Psoas muscle (tissue), 8 donors: ENCODE measurements around the gene TRIM5. TPM values are rescaled to one million over a fixed set of nuclear protein-coding genes. Genes with fewer than 3 reads are reported as not detected.

Experiments used
- ATAC-seq, 4 donors: fragments of 200-7000 bp; cut with Tn5 transposase; one replicate each; pipeline ENCODE4 v1.9.1; 2020; ENCODE audit warnings: moderate library complexity in 3 of 4, mild to moderate bottlenecking in 2 of 4
- DNase-seq, 2 donors: peaks; one replicate each; pipeline ENCODE4 v3.0.0-alpha.2; 2020
- H3K27ac ChIP-seq: fragments of 200-600 bp; one replicate; pipeline ENCODE4 v1.8.0; 2022
- H3K27me3 ChIP-seq, 3 donors: fragments of 200-600 bp in 1 of 3; one replicate each; pipeline versions ENCODE4 v1.6.1 to v1.8.0; 2013 to 2022; ENCODE audit warnings: low read length in 2 of 3, mild to moderate bottlenecking in 2 of 3, moderate library complexity in 1 of 3; ENCODE audit not compliant: insufficient read depth in 3 of 3
- H3K36me3 ChIP-seq, 2 donors: fragments of 200-600 bp in 1 of 2; one replicate each; pipeline versions ENCODE4 v1.6.1 to v1.8.0; 2013 to 2022; ENCODE audit warnings: low read depth in 1 of 2, mild to moderate bottlenecking in 1 of 2, moderate library complexity in 1 of 2; ENCODE audit not compliant: insufficient read depth in 1 of 2
- H3K4me1 ChIP-seq: fragments of 200-600 bp; one replicate; pipeline ENCODE4 v1.8.0; 2022
- H3K4me3 ChIP-seq: fragments of 200-600 bp; one replicate; pipeline ENCODE4 v1.8.0; 2022; ENCODE audit warnings: mild to moderate bottlenecking
- H3K9me3 ChIP-seq: fragments of 200-600 bp; one replicate; pipeline ENCODE4 v1.8.0; 2022
- CTCF ChIP-seq: fragments of 200-600 bp; IDR thresholded peaks from one replicate; pipeline ENCODE4 v1.8.0; 2022; ENCODE audit warnings: antibody characterized with exemption
- WGBS, 3 donors: extraction: QIAGEN DNeasy Blood & Tissue Kit; methylation state at CpG; one replicate each; pipeline versions ENCODE4 v1.1.6 to v1.1.7; 2013; 5-methylcytosine and 5-hydroxymethylcytosine counted together
- intact Hi-C, 2 donors: fragments of 100-400 bp; cut with DNase I; formaldehyde crosslinking; loops; one replicate each; pipeline versions ENCODE4 v1.11.0 to v1.14.2; 2022
- polyA plus RNA-seq, 3 donors: library from polyadenylated mRNA; stranded (reverse); fragments of 200-250 nt; gene quantifications; one replicate each; pipeline ENCODE4 v1.2.3, GENCODE V29; 2013
- total RNA-seq, 4 donors: library from RNA; stranded (reverse); fragmentation: NEBNext Ultra II Directional in 2 of 4; extraction: Animal tissue kit (Norgen Biotek cat#: 25700) in 2 of 4; gene quantifications; one replicate each; pipeline versions ENCODE4 v1.2.1 to v1.2.4, GENCODE V29; 2021 to 2023
- donor health status: healthy with polysubstance abuse.
- donor health status: DM: no; HTN: no; CAD: no; lungs with moderate emphysema.
- donor health status: Bipolar disorder and iron deficiency.
- donor health status: healthy.
- donor health status: DM: yes; HTN: yes; CAD: no.
- donor health status: DM: no; HTN: no; CAD: no.
- donor health status: DM: no; HTN: no; CAD: no.
- donor health status: DM: yes; HTN: yes; CAD: no.

The TRIM5 gene
- total and polyA plus RNA-seq, 7 donors = 0.98 to 6.3 (median 2.6) TPM

- DNase-seq = no peak
- Histone ChIP-seq H3K9me3 (no peaks in the 10 kb centered on the region), H3K4me3 (no peak overlapping the region), H3K27ac (no peak overlapping the region), H3K4me1 (no peaks in the 10 kb centered on the region), H3K27me3 (no peaks in the 10 kb centered on the region), H3K36me3 (peaks cover 0 to 9% of the 10 kb centered on the region in 2 donors)
- intact Hi-C loops = no loop called here
- ATAC-seq = no peak
- WGBS, 3 donors = 92 to 97% (median 92%) methylated on average over 2 of the region's 2 CpGs
- no peak for TF ChIP-seq CTCF
These were observed 19.1 kb upstream of the TRIM5 start for GRCh38 chr11:5703741-5704536.

- ATAC-seq (no peak), DNase-seq (no peak)
- H3K4me3 ChIP-seq = no peak overlapping the region
- H3K27me3 ChIP-seq = no peaks in the 10 kb centered on the region
- intact Hi-C loops = no loop called here
- TF ChIP-seq CTCF = no peak
- no peaks in the 10 kb centered on the region for H3K4me1 ChIP-seq
- H3K9me3 ChIP-seq = no peaks in the 10 kb centered on the region
- no peak overlapping the region for H3K27ac ChIP-seq
- 49 to 66% (median 63%) methylated on average over 3 of the region's 3 CpGs for WGBS, 3 donors
- H3K36me3 ChIP-seq = peaks cover 0 to 3% of the 10 kb centered on the region in 2 donors
These were observed 16.2 kb upstream of the TRIM5 start for GRCh38 chr11:5701055-5701577.

GRCh38 chr11:5700421-5701054, 15.7 kb upstream of the TRIM5 start:
- Histone ChIP-seq H3K4me3 (no peak overlapping the region), H3K36me3 (peaks cover 0 to 3% of the 10 kb centered on the region in 2 donors), H3K4me1 (no peaks in the 10 kb centered on the region), H3K9me3 (no peaks in the 10 kb centered on the region), H3K27me3 (no peaks in the 10 kb centered on the region), H3K27ac (no peak overlapping the region)
- WGBS, 3 donors = 90 to 94% (median 92%) methylated on average over 10 of the region's 10 CpGs
- TF ChIP-seq CTCF = no peak
- no peak for ATAC-seq
- DNase-seq = no peak
- intact Hi-C loops = no loop called here

- H3K4me3 ChIP-seq = no peak overlapping the region
- ATAC-seq (no peak), DNase-seq (no peak)
- intact Hi-C loops = no loop called here
- H3K27me3 ChIP-seq = no peaks in the 10 kb centered on the region
- TF ChIP-seq CTCF = no peak
- 86 to 90% (median 87%) methylated on average over 7 of the region's 7 CpGs for WGBS, 3 donors
- H3K9me3 ChIP-seq = no peaks in the 10 kb centered on the region
- H3K4me1 ChIP-seq = no peaks in the 10 kb centered on the region
- no peak overlapping the region for H3K27ac ChIP-seq
- H3K36me3 ChIP-seq = peaks cover 0 to 3% of the 10 kb centered on the region in 2 donors
These were observed 13.4 kb upstream of the TRIM5 start for GRCh38 chr11:5698281-5698680.
